IPS-NIHi11 (cell line): ENCODE measurements around the gene EIF2B2.

Source experiments
- DNase-seq: peaks from one replicate; pipeline ENCODE4 v3.0.0; 2012; ENCODE audit warnings: mixed read lengths, low spot score

EIF2B2 gene

GRCh38 chr14:74974364-74975058, 28.2 kb upstream of the EIF2B2 start:
- DNase-seq, result peak; percentile 46

- DNase-seq, result no peak
Measured at GRCh38 chr14:74975059-74975810, 27.5 kb upstream of the EIF2B2 start.

- no peak for DNase-seq
Measured at GRCh38 chr14:74976264-74977113, 26.2 kb upstream of the EIF2B2 start.

- no peak for DNase-seq
Measured at GRCh38 chr14:74977164-74977900, 25.4 kb upstream of the EIF2B2 start.

- DNase-seq, result no peak
Measured at GRCh38 chr14:74977901-74978385, 24.8 kb upstream of the EIF2B2 start.

GRCh38 chr14:74978416-74978947, 24.2 kb upstream of the EIF2B2 start:
- no peak for DNase-seq

- DNase-seq, result no peak
Measured at GRCh38 chr14:74979029-74979428, 23.7 kb upstream of the EIF2B2 start.

GRCh38 chr14:74979442-74980397, 23.0 kb upstream of the EIF2B2 start:
- peak; percentile 52 for DNase-seq

- no peak for DNase-seq
Measured at GRCh38 chr14:74980398-74980730, 22.4 kb upstream of the EIF2B2 start.

- peak; percentile 61 for DNase-seq
Measured at GRCh38 chr14:74980731-74981461, 21.8 kb upstream of the EIF2B2 start.

- DNase-seq, result no peak
Measured at GRCh38 chr14:74981462-74981782, 21.3 kb upstream of the EIF2B2 start.

- DNase-seq, result no peak
Measured at GRCh38 chr14:74981833-74982232, 20.9 kb upstream of the EIF2B2 start.

- DNase-seq, result no peak
Measured at GRCh38 chr14:74982661-74983060, 20.1 kb upstream of the EIF2B2 start.

- no peak for DNase-seq
Measured at GRCh38 chr14:74983343-74983742, 19.4 kb upstream of the EIF2B2 start.

- no peak for DNase-seq
Measured at GRCh38 chr14:74984236-74985027, 18.3 kb upstream of the EIF2B2 start.

GRCh38 chr14:74985028-74985310, 17.8 kb upstream of the EIF2B2 start:
- no peak for DNase-seq

- DNase-seq, result no peak
Measured at GRCh38 chr14:74985806-74986205, 16.9 kb upstream of the EIF2B2 start.

- DNase-seq, result no peak
Measured at GRCh38 chr14:74988131-74988530, 14.6 kb upstream of the EIF2B2 start.

- DNase-seq, result peak; percentile 15
Measured at GRCh38 chr14:74988993-74989392, 13.7 kb upstream of the EIF2B2 start.
